Suprapubic skin (tissue), 4 donors: ENCODE data around the gene GPRIN1.

Experiments
- CTCF ChIP-seq, 2 donors: fragments of 200-600 bp in 1 of 2; fragments of 450-650 bp in 1 of 2; sonication (generic) in 1 of 2; IDR thresholded peaks; one replicate each; pipeline ENCODE4 v1.5.1; 2016 to 2019; ENCODE audit warnings: antibody characterized with exemption in 2 of 2, mild to moderate bottlenecking in 1 of 2, moderate library complexity in 1 of 2
- EP300 ChIP-seq: sonication (generic); formaldehyde crosslinking; IDR thresholded peaks from one replicate; pipeline ENCODE4 v1.6.1; 2017; ENCODE audit warnings: antibody characterized with exemption
- POLR2A ChIP-seq, 2 donors: fragments of 450-650 bp; IDR thresholded peaks; one replicate each; pipeline ENCODE4 v1.6.1; 2017; ENCODE audit warnings: antibody characterized with exemption in 2 of 2, mild to moderate bottlenecking in 2 of 2, moderate library complexity in 2 of 2
- POLR2AphosphoS5 ChIP-seq, 3 donors: sonication (generic); formaldehyde crosslinking; IDR thresholded peaks; one replicate each; pipeline ENCODE4 v1.6.1; 2017; ENCODE audit warnings: antibody characterized with exemption in 3 of 3

DNA sequence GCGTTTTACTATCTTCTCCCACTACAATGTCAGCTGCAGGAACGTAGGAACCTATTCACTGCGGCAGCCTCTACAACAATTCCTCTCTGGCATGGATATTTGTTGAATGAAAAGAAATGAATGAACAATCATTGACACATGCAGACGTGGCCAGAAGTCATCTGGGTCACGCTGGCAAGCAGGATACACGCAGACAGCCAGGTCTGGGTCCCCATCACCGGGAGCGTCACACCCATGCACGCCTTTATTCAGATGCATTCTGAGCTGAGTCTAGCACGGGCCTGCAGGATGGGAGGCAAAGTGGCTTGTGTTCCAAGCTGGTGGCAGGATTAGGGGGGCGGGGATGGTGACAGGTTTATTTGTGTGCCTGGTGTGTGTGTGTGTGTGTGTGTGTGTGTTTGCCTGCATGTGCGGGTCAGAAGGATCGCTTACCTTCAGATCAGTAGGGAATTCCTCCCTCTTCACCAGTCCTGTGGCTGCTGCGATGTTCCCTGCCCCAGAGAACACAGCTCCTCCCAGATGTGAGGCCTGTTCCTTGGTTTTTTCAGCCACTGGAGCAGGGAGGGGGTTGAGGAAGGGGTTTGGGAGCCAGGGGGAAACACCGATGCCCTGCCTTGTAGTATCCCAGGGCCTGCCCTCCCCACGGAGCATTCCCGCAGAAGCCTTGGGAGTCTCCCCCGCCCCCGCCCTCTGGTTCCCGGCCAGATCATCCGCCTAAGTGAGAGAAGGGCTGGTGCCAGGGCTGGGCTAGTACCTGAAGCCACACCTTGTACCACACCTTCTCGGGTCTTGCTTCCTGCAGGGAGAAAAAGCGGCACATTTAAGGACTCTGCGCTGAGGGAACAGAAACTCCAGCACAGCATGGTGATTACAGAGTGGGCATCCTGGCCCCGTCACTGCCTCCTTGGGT lies 16.3 kb upstream of the GPRIN1 start:
- TF ChIP-seq CTCF (IDR thresholded peaks at IDR 0.05): no peak
- no peak for TF ChIP-seq POLR2A (IDR thresholded peaks at IDR 0.05)
- TF ChIP-seq EP300: no peak
- no peak for TF ChIP-seq POLR2AphosphoS5 (IDR thresholded peaks at IDR 0.05)
